H1 (cell line): Measurements from ENCODE around the gene SYPL1. TPM values are rescaled to one million over a fixed set of nuclear protein-coding genes. Genes with fewer than 3 reads are reported as not detected.

Experiments used
- CTCF ChIA-PET: fragments of 300-600 bp; sonication (Branson Sonifier 250); formaldehyde crosslinking; loops from one replicate; lab custom pipeline; 2021; ENCODE audit not compliant: partially characterized antibody; lab: Charles Lee
- POLR2A ChIA-PET: fragments of 300-600 bp; sonication (Branson Sonifier 250); formaldehyde crosslinking; loops from one replicate; lab custom pipeline; 2021; ENCODE audit warnings: inconsistent platforms; ENCODE audit not compliant: partially characterized antibody; lab: Charles Lee
- DNase-seq, 2 experiments: peaks; one replicate each; pipeline versions ENCODE4 v3.0.0 to v3.0.0-alpha.2; 2010 to 2022; ENCODE audit warnings: low spot score in 2 of 2, low read depth in 1 of 2, mixed read lengths in 1 of 2
- FAIRE-seq: peaks from 2 replicates; lab custom pipeline; 2011; peaks lifted over from hg19 to GRCh38; lab: Jason Lieb, UNC
- H2AFZ ChIP-seq: 2 replicates; pipeline ENCODE4 v1.8.1; 2012; ENCODE audit warnings: low read length, inconsistent platforms
- H2AK5ac ChIP-seq: 2 replicates; pipeline ENCODE4 v1.6.1; 2013; ENCODE audit warnings: low read depth, low read length
- H2BK120ac ChIP-seq: replicated peaks from 2 replicates; pipeline ENCODE3; 2013; ENCODE audit warnings: low read depth, low read length, inconsistent platforms
- H2BK12ac ChIP-seq: 2 replicates; pipeline ENCODE4 v1.6.1; 2013; ENCODE audit warnings: low read depth, low read length
- H2BK15ac ChIP-seq: 2 replicates; pipeline ENCODE4 v1.6.1; 2013; ENCODE audit warnings: low read length
- H2BK20ac ChIP-seq: 2 replicates; pipeline ENCODE4 v1.6.1; 2013; ENCODE audit warnings: low read length
- H2BK5ac ChIP-seq: 2 replicates; pipeline ENCODE4 v1.6.1; 2013; ENCODE audit warnings: low read depth, low read length
- H3K14ac ChIP-seq: 2 replicates; pipeline ENCODE4 v1.6.1; 2013; ENCODE audit warnings: inconsistent platforms; ENCODE audit not compliant: insufficient read length
- H3K18ac ChIP-seq: 2 replicates; pipeline ENCODE4 v1.6.1; 2013; ENCODE audit warnings: low read length; ENCODE audit errors: extremely low read depth
- H3K23ac ChIP-seq: 2 replicates; pipeline ENCODE4 v1.6.1; 2013; ENCODE audit warnings: inconsistent platforms; ENCODE audit not compliant: insufficient read length
- H3K23me2 ChIP-seq: 2 replicates; pipeline ENCODE4 v1.6.1; 2013; ENCODE audit warnings: low read depth, low read length
- H3K27ac ChIP-seq: 2 replicates; pipeline ENCODE4 v1.6.1; 2011; ENCODE audit warnings: low read depth, low read length, inconsistent platforms
- H3K27me3 ChIP-seq, 4 experiments: replicated peaks in 1 of 4; 1 replicate in 1 of 4; 2 replicates in 3 of 4; pipeline versions ENCODE4 v1.6.1 to v1.8.1; 2011 to 2013; ENCODE audit warnings: low read length in 3 of 4, mild to moderate bottlenecking in 3 of 4, inconsistent platforms in 2 of 4, mixed read lengths in 2 of 4, moderate library complexity in 1 of 4; ENCODE audit not compliant: control insufficient read depth in 3 of 4, insufficient read depth in 3 of 4; ENCODE audit errors: extremely low read depth in 1 of 4
- H3K36me3 ChIP-seq, 4 experiments: 2 replicates each; pipeline versions ENCODE4 v1.6.1 to v1.8.1; 2011 to 2013; ENCODE audit warnings: mild to moderate bottlenecking in 4 of 4, low read length in 3 of 4, moderate library complexity in 2 of 4, control low read depth in 1 of 4, inconsistent platforms in 1 of 4; ENCODE audit not compliant: insufficient read depth in 4 of 4, control insufficient read depth in 2 of 4
- H3K4ac ChIP-seq: replicated peaks from 2 replicates; pipeline ENCODE3; 2013; ENCODE audit warnings: low read length, low read depth, mixed read lengths, inconsistent platforms; ENCODE audit not compliant: insufficient read length
- H3K4me1 ChIP-seq, 4 experiments: replicated peaks in 1 of 4; 1 replicate in 1 of 4; 2 replicates in 3 of 4; pipeline versions ENCODE4 v1.6.1 to v1.8.1; 2011 to 2013; ENCODE audit warnings: low read length in 3 of 4, inconsistent platforms in 2 of 4, mixed read lengths in 1 of 4; ENCODE audit not compliant: insufficient read depth in 4 of 4, control insufficient read depth in 3 of 4
- H3K4me2 ChIP-seq, 2 experiments: 2 replicates each; pipeline versions ENCODE4 v1.6.1 to v1.8.1; 2011 to 2013; ENCODE audit warnings: low read depth in 2 of 2, low read length in 2 of 2, control low read depth in 1 of 2, inconsistent platforms in 1 of 2, mild to moderate bottlenecking in 1 of 2; ENCODE audit not compliant: insufficient read depth in 1 of 2
- H3K4me3 ChIP-seq, 4 experiments: fragments of 200-600, 300-600 bp in 1 of 4; sonication (generic), shearing (Covaris generic), sonication (Bioruptor Twin) in 1 of 4; 2 replicates each; pipeline versions ENCODE4 v1.5.1 to v1.8.1; 2011 to 2016; ENCODE audit warnings: low read length in 4 of 4, low read depth in 3 of 4, control low read depth in 2 of 4, inconsistent platforms in 2 of 4, mild to moderate bottlenecking in 2 of 4, mixed read lengths in 1 of 4, moderate library complexity in 1 of 4; ENCODE audit not compliant: insufficient read depth in 2 of 4; ENCODE audit errors: extremely low read depth in 1 of 4
- H3K56ac ChIP-seq: replicated peaks from 2 replicates; pipeline ENCODE3; 2013; ENCODE audit warnings: low read depth, mild to moderate bottlenecking, mixed read lengths, low read length, inconsistent platforms; ENCODE audit not compliant: insufficient read length
- H3K79me1 ChIP-seq: 2 replicates; pipeline ENCODE4 v1.6.1; 2013; ENCODE audit warnings: low read depth, low read length, control low read depth
- H3K79me2 ChIP-seq, 2 experiments: 2 replicates each; pipeline versions ENCODE4 v1.6.1 to v1.8.1; 2012 to 2013; ENCODE audit warnings: low read length in 2 of 2, mild to moderate bottlenecking in 2 of 2, inconsistent platforms in 1 of 2; ENCODE audit not compliant: insufficient read depth in 2 of 2, control insufficient read depth in 1 of 2
- H3K9ac ChIP-seq, 4 experiments: replicated peaks in 1 of 4; 1 replicate in 1 of 4; 2 replicates in 3 of 4; pipeline versions ENCODE4 v1.6.1 to v1.8.1; 2011 to 2013; ENCODE audit warnings: low read depth in 3 of 4, low read length in 3 of 4, control low read depth in 2 of 4, mild to moderate bottlenecking in 2 of 4, moderate library complexity in 2 of 4, inconsistent platforms in 1 of 4; ENCODE audit errors: extremely low read depth in 1 of 4
- H3K9me3 ChIP-seq, 2 experiments: 2 replicates each; pipeline versions ENCODE4 v1.6.1 to v1.8.1; 2012 to 2013; ENCODE audit warnings: mild to moderate bottlenecking in 2 of 2, moderate library complexity in 2 of 2, control low read depth in 1 of 2, inconsistent platforms in 1 of 2, low read depth in 1 of 2, low read length in 1 of 2, mixed read lengths in 1 of 2; ENCODE audit not compliant: insufficient read depth in 2 of 2
- H4K20me1 ChIP-seq, 2 experiments: replicated peaks in 1 of 2; 2 replicates each; pipeline versions ENCODE3 to v1.8.1; 2011 to 2013; ENCODE audit warnings: inconsistent platforms in 2 of 2, low read length in 2 of 2, mild to moderate bottlenecking in 1 of 2; ENCODE audit not compliant: insufficient read depth in 2 of 2, control insufficient read depth in 1 of 2
- H4K5ac ChIP-seq: 2 replicates; pipeline ENCODE4 v1.6.1; 2013; ENCODE audit warnings: low read length, low read depth, mixed read lengths, inconsistent platforms; ENCODE audit not compliant: insufficient read length
- H4K8ac ChIP-seq: 2 replicates; pipeline ENCODE4 v1.8.0; 2013; ENCODE audit warnings: mild to moderate bottlenecking, moderate library complexity, low read length, inconsistent platforms; ENCODE audit not compliant: insufficient read depth; ENCODE audit errors: extremely low read depth
- H4K91ac ChIP-seq: replicated peaks from 2 replicates; pipeline ENCODE3; 2013; ENCODE audit warnings: low read length, mixed read lengths, inconsistent platforms; ENCODE audit not compliant: insufficient read length
- CREB1 ChIP-seq: IDR thresholded peaks from 2 replicates; pipeline ENCODE4 v1.6.1; 2012; ENCODE audit warnings: inconsistent platforms
- CTBP2 ChIP-seq: IDR thresholded peaks from 2 replicates; pipeline ENCODE4 v1.7.0; 2011; ENCODE audit warnings: borderline replicate concordance, mild to moderate bottlenecking, moderate library complexity, mixed read lengths, low read length; ENCODE audit not compliant: insufficient read depth, insufficient read length
- PHF8 ChIP-seq: fragments of 200-600 bp; sonication (generic); conservative IDR thresholded peaks from 2 replicates; pipeline ENCODE4 v1.7.1; 2012; ENCODE audit warnings: low read depth, mild to moderate bottlenecking, inconsistent platforms, low read length, moderate library complexity
- RBBP5 ChIP-seq: IDR thresholded peaks from 2 replicates; pipeline ENCODE4 v1.7.1; 2012; ENCODE audit warnings: low read depth, mild to moderate bottlenecking, inconsistent platforms, low read length, moderate library complexity, borderline replicate concordance
- RNF2 ChIP-seq: fragments of 200-900, 300-1000 bp; sonication (generic); IDR thresholded peaks from 2 replicates; pipeline ENCODE4 v1.7.1; 2016; ENCODE audit warnings: borderline replicate concordance, low read depth, mild to moderate bottlenecking, antibody characterized with exemption, low read length; ENCODE audit not compliant: poor library complexity, severe bottlenecking; ENCODE audit errors: missing control alignments
- SAP30 ChIP-seq: fragments of 300-600 bp; sonication (generic); IDR thresholded peaks from 2 replicates; pipeline ENCODE4 v1.7.1; 2012; ENCODE audit warnings: low read length, moderate library complexity, mild to moderate bottlenecking, inconsistent platforms; ENCODE audit not compliant: insufficient read depth, insufficient replicate concordance
- SIX5 ChIP-seq: IDR thresholded peaks from 2 replicates; pipeline ENCODE4 v1.6.1; 2011; ENCODE audit warnings: mild to moderate bottlenecking, low read depth, low read length
- SP1 ChIP-seq: IDR thresholded peaks from 2 replicates; pipeline ENCODE4 v1.6.1; 2011; ENCODE audit warnings: low read depth, low read length
- SP2 ChIP-seq: IDR thresholded peaks from 2 replicates; pipeline ENCODE4 v1.6.1; 2012; ENCODE audit warnings: mild to moderate bottlenecking, low read length, inconsistent platforms
- TAF1 ChIP-seq: IDR thresholded peaks from 2 replicates; pipeline ENCODE4 v1.6.1; 2011; ENCODE audit warnings: mild to moderate bottlenecking, low read depth, low read length
- YY1 ChIP-seq: IDR thresholded peaks from 2 replicates; pipeline ENCODE4 v1.6.1; 2011; ENCODE audit warnings: low read depth, mild to moderate bottlenecking, low read length
- ZNF274 ChIP-seq: IDR thresholded peaks from 2 replicates; pipeline ENCODE4 v1.7.0; 2012; ENCODE audit warnings: low read length, borderline replicate concordance; ENCODE audit errors: extremely low read depth
- WGBS, 2 experiments: shearing (Covaris generic) in 1 of 2; methylation state at CpG; one replicate each; pipeline versions ENCODE4 v1.1.6 to v1.1.7; 2013 to 2015; ENCODE audit warnings: low lambda C conversion rate in 2 of 2, mixed read lengths in 2 of 2, inconsistent platforms in 1 of 2, low coverage in 1 of 2, missing lambda C conversion rate in 1 of 2; ENCODE audit not compliant: insufficient replicate concordance in 2 of 2, insufficient coverage in 1 of 2, insufficient read length in 1 of 2; ENCODE audit errors: extremely low coverage in 1 of 2, missing lambda C conversion rate in 1 of 2; 5-methylcytosine and 5-hydroxymethylcytosine counted together
- polyA plus RNA-seq, 7 experiments: library from polyadenylated mRNA; depleted of rRNA in 3 of 7; stranded (reverse) in 5 of 7; unstranded in 2 of 7; fragments of >200 nt in 5 of 7; fragments of 200-250 nt in 2 of 7; gene quantifications; 1 replicate in 5 of 7; 2 replicates in 1 of 7; 4 replicates in 1 of 7; pipeline versions ENCODE4 v1.2.1 to v1.2.3, GENCODE V29; 2011 to 2013; ENCODE audit warnings: missing spikeins in 2 of 7, mixed read lengths in 2 of 7
- total RNA-seq: library from RNA; stranded (reverse); fragmentation: NEBNext Ultra II Directional; extraction: Animal tissue kit (Norgen Biotek cat#: 25700); gene quantifications from 2 replicates; pipeline ENCODE4 v1.2.1, GENCODE V29; 2021
- TF ChIP-seq, protein P1 (sequence below): IDR thresholded peaks from 2 replicates; pipeline ENCODE4 v1.6.1; 2012; ENCODE audit warnings: inconsistent platforms

SYPL1 gene
- total and polyA plus RNA-seq, 2 of the 8 experiments (the other 6 are each of a cell fraction or from before 2014, with no cell fraction given), result 44.9 to 57.7 TPM

DNA sequence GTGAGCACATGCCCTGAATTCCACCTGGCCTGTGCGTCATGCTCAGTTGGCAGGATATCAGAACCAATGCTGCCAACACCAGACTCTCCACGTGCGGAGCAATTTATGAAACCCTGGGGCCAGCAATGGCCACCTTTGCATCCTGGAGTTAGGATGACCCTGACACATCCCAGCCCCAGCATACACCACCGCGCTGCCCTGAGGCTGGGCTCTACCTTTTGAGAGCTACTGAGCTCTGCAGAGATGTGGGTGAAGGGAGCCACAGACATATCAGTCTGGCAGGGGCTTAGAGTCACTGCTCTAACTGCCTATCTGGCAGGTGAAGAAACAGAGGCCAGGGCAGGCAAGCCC lies 41.9 kb downstream of the SYPL1 start:
- Histone ChIP-seq H3K23me2 (no peaks in the 10 kb centered on the region), H3K4me1 (peaks cover 0 to 4% (median 3%) of the 10 kb centered on the region in 4 experiments; a peak in 2 of 7 replicates), H2BK12ac (no peak overlapping the region), H3K23ac (no peak overlapping the region), H3K14ac (no peak overlapping the region), H4K8ac (no peak overlapping the region), H3K4me2 (no peak overlapping the region), H3K79me1 (no peaks in the 10 kb centered on the region), H3K79me2 (no peaks in the 10 kb centered on the region), H3K9me3 (no peaks in the 10 kb centered on the region), H2AK5ac (no peak overlapping the region), H4K20me1 (no peaks in the 10 kb centered on the region), H2AFZ (no peak overlapping the region), H3K56ac (no peak overlapping the region), H3K27me3 (no peaks in the 10 kb centered on the region), H3K27ac (no peak overlapping the region), H4K5ac (no peak overlapping the region), H3K9ac (no peak overlapping the region), H2BK20ac (no peak overlapping the region), H4K91ac (no peak overlapping the region), H3K4ac (no peak overlapping the region), H3K4me3 (no peak overlapping the region), H3K18ac (no peak overlapping the region; the same call in 1 of the 2 replicates), H2BK5ac (no peak overlapping the region), H3K36me3 (no peaks in the 10 kb centered on the region), H2BK15ac (no peak overlapping the region), H2BK120ac (no peak overlapping the region)
- FAIRE-seq (no peak), DNase-seq (no peak)
- ChIA-PET POLR2A (no interaction called here), CTCF (interaction anchor here (0.9 to 6.2 kb wide), 4 partner anchors 13 to 413 kb away, joined by 3 to 38 read pairs (median 4); no protein-coding TSS in a partner anchor)
- WGBS, 2 experiments, result 87% methylated on average over 5 of the region's 5 CpGs; no CpG with 5 or more reads in 1 of the 2 experiments
- TF ChIP-seq, protein P1, sequence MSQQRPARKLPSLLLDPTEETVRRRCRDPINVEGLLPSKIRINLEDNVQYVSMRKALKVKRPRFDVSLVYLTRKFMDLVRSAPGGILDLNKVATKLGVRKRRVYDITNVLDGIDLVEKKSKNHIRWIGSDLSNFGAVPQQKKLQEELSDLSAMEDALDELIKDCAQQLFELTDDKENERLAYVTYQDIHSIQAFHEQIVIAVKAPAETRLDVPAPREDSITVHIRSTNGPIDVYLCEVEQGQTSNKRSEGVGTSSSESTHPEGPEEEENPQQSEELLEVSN, result no peak
- TF ChIP-seq PHF8 (no peak), SAP30 (no peak), CTBP2 (no peak), ZNF274 (no peak), YY1 (no peak), RBBP5 (no peak), SP2 (no peak), TAF1 (no peak), SIX5 (no peak), SP1 (no peak), RNF2 (no peak), CREB1 (no peak)
